ENCODE data around the gene STOML2. TPM values are rescaled to one million over a fixed set of nuclear protein-coding genes. Genes with fewer than 3 reads are reported as not detected.

The STOML2 gene
- total and polyA plus RNA-seq, 11 donors = 78.2 to 177 (median 130) TPM

DNA sequence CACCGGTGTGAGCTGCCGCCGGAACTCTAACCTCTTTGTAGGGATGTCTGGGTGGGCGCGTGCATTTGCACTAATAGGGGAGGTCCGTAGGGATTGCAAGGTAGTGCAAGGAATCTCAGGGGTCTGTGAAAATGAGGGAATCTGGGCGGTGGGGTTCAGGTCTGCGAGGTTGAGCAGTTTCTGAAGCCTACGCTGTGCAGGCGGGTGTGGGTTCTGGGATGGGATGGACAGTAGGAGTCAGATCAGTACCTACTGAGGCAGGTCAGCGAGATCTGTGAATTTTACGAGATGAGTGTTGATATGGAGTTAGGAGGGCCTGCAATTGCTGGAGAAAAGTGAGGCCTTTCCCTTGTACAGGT lies 13.6 kb upstream of the STOML2 start:
- Histone ChIP-seq H3K9me3 (no peaks in the 10 kb centered on the region), H3K27ac (peak overlapping the region in 11 of 12 donors; percentile 70 to 98 (median 91))
- peak; percentile 0 to 12 (median 1) for ATAC-seq

DNA sequence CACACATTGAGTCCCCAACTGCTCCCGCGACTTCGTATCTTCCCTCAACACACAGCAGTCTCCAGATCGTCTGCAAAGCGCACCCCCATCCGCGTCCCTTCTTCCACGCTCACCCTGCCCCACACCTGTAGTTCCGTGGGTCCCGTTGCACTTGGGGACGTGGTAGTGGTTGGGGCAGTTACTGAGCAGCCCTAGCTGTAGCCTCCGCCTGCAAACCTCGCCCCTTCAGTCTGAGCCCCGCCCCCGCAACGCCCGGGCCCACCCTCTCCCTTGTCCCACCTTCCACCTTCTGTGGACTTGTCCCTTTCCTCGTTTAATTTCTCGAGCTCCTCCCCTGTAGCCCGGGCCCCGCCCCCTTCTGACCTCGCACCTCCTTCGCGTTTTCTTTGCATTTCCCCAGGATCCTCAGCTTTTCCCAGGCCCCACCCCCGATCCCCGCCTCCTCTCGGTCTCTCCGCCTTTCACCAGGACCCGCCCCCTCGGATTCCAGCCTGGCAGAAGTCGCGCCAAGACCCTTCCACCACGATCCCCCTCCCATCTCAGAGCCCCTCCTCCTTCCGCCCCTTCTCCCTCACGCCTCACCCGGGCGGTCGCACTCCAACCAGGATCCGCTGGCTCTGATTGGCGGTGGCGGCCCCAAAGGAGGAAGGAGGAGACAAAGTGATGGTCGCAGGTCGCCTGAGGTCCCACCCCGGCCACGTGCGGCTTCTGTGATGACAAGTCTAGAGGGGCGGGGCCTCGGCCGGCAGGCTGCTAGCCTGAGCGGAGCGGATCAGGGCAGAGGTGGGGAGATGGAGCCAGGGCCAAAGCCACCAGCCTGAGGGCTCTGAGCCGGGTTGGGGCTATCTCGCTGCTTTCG lies 13.0 kb upstream of the STOML2 start, which contains the start of gene ATOSB:
TSS of gene ATOSB (minus strand) at position 183 of the 859 bp plus-strand sequence. CDS start 7,588 bp downstream, outside the sequence.
- Histone ChIP-seq H3K4me3 (peak within 1 kb of the TSS; percentile 15 to 81 (median 64)), H3K27me3 (no peaks in the 10 kb centered on the region), H3K9me3 (no peaks in the 10 kb centered on the region), H3K36me3 (no peaks in the 10 kb centered on the region), H3K4me1 (peaks cover 3 to 54% (median 40%) of the 10 kb centered on the region in 12 donors), H3K27ac (peak within 1 kb of the TSS; percentile 70 to 98 (median 90))
- DNase-seq (peak; percentile 96 to 98 (median 97)), ATAC-seq (peak; percentile 66 to 74 (median 72))
- 0 to 1% (median 1%) methylated on average over 45 to 54 of the region's 54 CpGs for WGBS, 4 donors
- TF ChIP-seq CTCF (IDR thresholded peaks at IDR 0.05) = no peak
- TF ChIP-seq POLR2A (IDR thresholded peaks at IDR 0.05) = peak in 1 of 2 donors; percentile 67
- intact Hi-C loops (cut with DNase I) = loop anchor here (1.0 to 10.0 kb wide), 15 partner anchors 46 to 486 kb away; partner anchors contain the start of gene UNC13B (in 6 of the 10)

More for the DNA sequence above, 13.6 kb upstream of the STOML2 start:
- Histone ChIP-seq H3K27me3 (no peaks in the 10 kb centered on the region), H3K36me3 (no peaks in the 10 kb centered on the region), H3K4me3 (peak overlapping the region; percentile 15 to 81 (median 64)), H3K4me1 (peaks cover 3 to 51% (median 38%) of the 10 kb centered on the region in 12 donors)
- TF ChIP-seq POLR2A (IDR thresholded peaks at IDR 0.05) (no peak), CTCF (IDR thresholded peaks at IDR 0.05) (no peak)
- 1 to 3% (median 1%) methylated on average over 12 of the region's 12 CpGs for WGBS, 4 donors
- intact Hi-C loops (cut with DNase I) = loop anchor here (1.0 to 10.0 kb wide), 15 partner anchors 46 to 486 kb away; partner anchors contain the start of gene UNC13B (in 6 of the 10)
- peak in 1 of 5 donors; percentile 54 for DNase-seq

DNA sequence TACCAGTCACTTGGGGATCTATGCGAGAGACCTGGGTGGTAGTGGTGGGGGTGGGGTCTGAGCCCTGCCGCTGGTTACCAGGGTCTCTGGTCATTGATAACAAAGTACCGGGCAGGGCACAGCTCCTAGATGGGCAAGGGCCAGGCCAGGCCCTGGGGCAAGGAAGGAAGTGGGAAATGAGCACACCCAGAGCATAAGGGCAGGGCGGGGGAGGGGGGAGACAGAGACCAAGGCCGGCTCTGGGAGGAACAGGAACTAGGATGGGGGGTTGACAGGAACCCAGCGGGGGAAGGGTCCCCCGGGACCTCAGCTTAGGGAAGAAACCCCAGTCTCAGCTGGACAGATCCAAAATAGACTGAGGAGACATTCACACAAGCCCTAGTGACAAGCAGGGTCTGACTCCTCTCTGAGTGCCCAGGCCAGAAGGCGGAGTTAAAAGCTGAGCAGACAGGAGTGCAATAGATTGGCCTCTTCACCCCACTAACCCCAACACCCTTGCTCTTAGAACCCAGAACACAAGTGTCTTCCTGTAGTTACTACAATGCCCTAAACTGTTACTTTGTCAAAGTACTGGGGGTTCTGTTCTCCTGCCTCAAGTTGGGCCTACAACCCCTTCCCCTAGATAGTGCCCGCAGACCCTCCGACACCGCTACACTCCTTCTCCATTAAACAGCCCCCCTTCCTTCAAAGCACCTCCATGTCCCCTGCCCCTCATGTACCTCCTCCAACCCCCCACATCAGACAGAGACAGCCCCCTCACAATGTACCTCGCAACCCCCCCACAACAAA lies 12.1 kb upstream of the STOML2 start:
- intact Hi-C loops (cut with DNase I) = loop anchor here in 8 of 10 donors (5.0 to 10.0 kb wide), 11 partner anchors 47 to 622 kb away; partner anchors contain the start of gene UNC13B (in 5 of the 8)
- H3K27me3 ChIP-seq = no peaks in the 10 kb centered on the region
- peak overlapping the region; percentile 70 to 98 (median 90) for H3K27ac ChIP-seq
- no peaks in the 10 kb centered on the region for H3K9me3 ChIP-seq
- peak overlapping the region; percentile 8 to 81 (median 64) for H3K4me3 ChIP-seq
- ATAC-seq (peak in 3 of 4 donors; percentile 3 to 20 (median 4)), DNase-seq (peak; percentile 80 to 83 (median 82))
- peaks cover 3 to 62% (median 48%) of the 10 kb centered on the region in 12 donors for H3K4me1 ChIP-seq
- no peak for TF ChIP-seq CTCF (IDR thresholded peaks at IDR 0.05)
- TF ChIP-seq POLR2A (IDR thresholded peaks at IDR 0.05) = no peak
- H3K36me3 ChIP-seq = no peaks in the 10 kb centered on the region
- 16 to 20% (median 17%) methylated on average over 10 to 12 of the region's 12 CpGs for WGBS, 4 donors
